ENCODE data around the gene CD320. TPM values are rescaled to one million over a fixed set of nuclear protein-coding genes. Genes with fewer than 3 reads are reported as not detected.
A peak's percentile ranks its signal among the peaks of the same experiment; 100 is the strongest.

The CD320 gene
- total RNA-seq, 1 donor from 2014 or later, result 68.5 TPM

- Mint-ChIP-seq H3K36me3 (ENCODE audit: low read depth) (no peaks in the 10 kb centered on the region), H3K27me3 (ENCODE audit: low read depth) (peaks cover 76% of the 10 kb centered on the region), H3K9me3 (no peaks in the 10 kb centered on the region), H3K4me3 (no peak overlapping the region), H3K27ac (ENCODE audit: unreplicated experiment) (no peak overlapping the region), H3K4me1 (no peaks in the 10 kb centered on the region)
- no peak for DNase-seq (ENCODE audit: low read depth, low spot score)
- no peak for TF ChIP-seq CTCF (conservative IDR thresholded peaks at IDR 0.05)
Observed at GRCh38 chr19:8333767-8334457, 25.8 kb upstream of the CD320 start.

- Mint-ChIP-seq H3K27me3 (ENCODE audit: low read depth) (peaks cover 78% of the 10 kb centered on the region), H3K36me3 (ENCODE audit: low read depth) (no peaks in the 10 kb centered on the region), H3K4me1 (no peaks in the 10 kb centered on the region), H3K27ac (ENCODE audit: unreplicated experiment) (no peak overlapping the region), H3K4me3 (peak overlapping the region; percentile 31), H3K9me3 (no peaks in the 10 kb centered on the region)
- DNase-seq (ENCODE audit: low read depth, low spot score), result no peak
- no peak for TF ChIP-seq CTCF (conservative IDR thresholded peaks at IDR 0.05)
Observed at GRCh38 chr19:8332976-8333766, 25.0 kb upstream of the CD320 start.

GRCh38 chr19:8331263-8331845 lies 23.2 kb upstream of the CD320 start:
- TF ChIP-seq CTCF (conservative IDR thresholded peaks at IDR 0.05), result no peak
- DNase-seq (ENCODE audit: low read depth, low spot score), result no peak
- H3K9me3 Mint-ChIP-seq, result peaks cover 3% of the 10 kb centered on the region
- no peaks in the 10 kb centered on the region for H3K4me1 Mint-ChIP-seq
- no peak overlapping the region for H3K4me3 Mint-ChIP-seq
- H3K36me3 Mint-ChIP-seq (ENCODE audit: low read depth), result peaks cover 3% of the 10 kb centered on the region
- peaks cover 73% of the 10 kb centered on the region for H3K27me3 Mint-ChIP-seq (ENCODE audit: low read depth)
- no peak overlapping the region for H3K27ac Mint-ChIP-seq (ENCODE audit: unreplicated experiment)

GRCh38 chr19:8329996-8330395 lies 21.8 kb upstream of the CD320 start:
- H3K36me3 Mint-ChIP-seq (ENCODE audit: low read depth), result peaks cover 3% of the 10 kb centered on the region
- H3K27me3 Mint-ChIP-seq (ENCODE audit: low read depth), result peaks cover 65% of the 10 kb centered on the region
- H3K27ac Mint-ChIP-seq (ENCODE audit: unreplicated experiment), result no peak overlapping the region
- no peak overlapping the region for H3K4me3 Mint-ChIP-seq
- TF ChIP-seq CTCF (conservative IDR thresholded peaks at IDR 0.05), result no peak
- peaks cover 3% of the 10 kb centered on the region for H3K9me3 Mint-ChIP-seq
- no peak for DNase-seq (ENCODE audit: low read depth, low spot score)
- no peaks in the 10 kb centered on the region for H3K4me1 Mint-ChIP-seq

GRCh38 chr19:8325454-8325853 lies 17.3 kb upstream of the CD320 start:
- no peak for DNase-seq (ENCODE audit: low read depth, low spot score)
- TF ChIP-seq CTCF (conservative IDR thresholded peaks at IDR 0.05), result no peak
- peaks cover 31% of the 10 kb centered on the region for H3K27me3 Mint-ChIP-seq (ENCODE audit: low read depth)
- H3K27ac Mint-ChIP-seq (ENCODE audit: unreplicated experiment), result no peak overlapping the region
- peaks cover 3% of the 10 kb centered on the region for H3K9me3 Mint-ChIP-seq
- peaks cover 15% of the 10 kb centered on the region for H3K4me1 Mint-ChIP-seq
- H3K36me3 Mint-ChIP-seq (ENCODE audit: low read depth), result peaks cover 6% of the 10 kb centered on the region
- H3K4me3 Mint-ChIP-seq, result peak overlapping the region; percentile 67
